HG03175 (cell line): ENCODE measurements around the gene DOCK7.
A peak's percentile ranks its signal among the peaks of the same experiment; 100 is the strongest.
"Not testable (repeated sequence)": the region's sequence is repeated elsewhere in the genome, so short reads cannot be mapped to it uniquely, and the experiment has no call there.

Experiments used
- ATAC-seq: cut with Tn5 transposase; IDR thresholded peaks from one replicate; pipeline ENCODE4 v1.9.1; 2021; ENCODE audit warnings: mild to moderate bottlenecking, moderate library complexity; ENCODE audit not compliant: unreplicated experiment

DOCK7 gene

DNA sequence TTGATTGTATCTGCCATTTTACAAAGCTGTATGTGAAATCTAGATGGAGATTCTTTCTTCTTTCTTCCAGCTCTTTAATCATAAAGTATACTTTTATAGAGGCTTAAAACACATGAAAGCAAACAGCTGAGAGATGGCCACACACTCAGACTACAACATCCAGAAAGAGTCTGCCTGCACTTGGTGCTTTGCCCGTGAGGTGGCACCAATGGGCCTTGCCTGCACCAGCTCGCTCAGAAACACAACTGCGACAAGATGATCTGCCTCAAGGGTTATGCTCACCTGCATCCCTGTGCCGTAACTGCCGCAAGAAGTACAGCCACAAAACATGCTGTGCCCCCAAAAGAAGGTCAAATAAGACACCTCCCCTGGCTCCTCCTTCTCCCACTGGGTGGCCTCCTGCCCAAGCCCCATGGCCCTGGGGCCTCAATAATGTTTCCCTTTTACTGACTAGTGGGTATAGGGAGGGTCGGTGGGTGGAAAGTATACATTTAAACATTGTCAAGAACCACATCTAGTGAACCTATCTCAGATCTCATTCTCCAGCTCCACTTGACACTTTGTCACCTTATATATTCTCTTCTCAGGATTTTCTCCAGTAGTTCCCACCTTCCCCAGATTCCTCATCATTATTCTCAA is 157.6 kb downstream of the DOCK7 start:
- ATAC-seq: peak; percentile 65

DNA sequence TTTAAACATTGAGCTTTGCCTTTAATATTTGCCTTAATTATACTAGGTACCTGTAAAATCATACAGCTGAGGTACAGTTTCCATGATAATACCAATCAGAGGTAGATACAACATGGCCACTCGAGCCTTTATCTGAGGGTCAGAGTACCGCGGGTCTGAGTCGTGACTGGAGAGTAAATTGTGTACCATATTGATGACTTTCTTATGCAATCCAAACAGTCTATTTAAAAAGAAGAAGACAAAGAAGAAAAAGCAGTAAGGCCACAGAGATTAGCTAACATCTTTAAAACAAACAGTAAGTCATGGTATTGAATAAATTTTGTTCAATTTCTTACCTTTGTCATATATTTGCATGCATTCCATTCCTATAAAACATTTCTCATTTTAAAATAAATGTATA is 159.0 kb downstream of the DOCK7 start:
- ATAC-seq: no peak

DNA sequence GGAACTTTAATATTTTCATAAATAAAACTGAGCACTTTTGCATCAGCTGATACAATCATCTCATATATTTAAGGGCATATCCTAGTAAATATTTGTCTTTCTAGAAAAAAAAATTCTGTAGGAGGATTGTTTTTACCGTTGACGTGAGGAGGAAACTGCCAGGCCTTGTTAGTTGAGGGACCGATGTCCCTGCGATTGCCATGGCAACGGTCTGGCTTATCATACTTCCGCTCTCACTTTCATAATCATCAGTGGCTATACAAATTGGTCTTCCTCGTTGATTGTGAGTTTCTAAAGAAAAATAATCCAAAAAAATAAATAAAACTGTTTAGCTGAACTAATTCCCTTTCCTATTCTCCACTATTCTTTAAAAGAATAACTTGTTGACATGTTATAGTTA is 160.2 kb downstream of the DOCK7 start:
- no peak for ATAC-seq

DNA sequence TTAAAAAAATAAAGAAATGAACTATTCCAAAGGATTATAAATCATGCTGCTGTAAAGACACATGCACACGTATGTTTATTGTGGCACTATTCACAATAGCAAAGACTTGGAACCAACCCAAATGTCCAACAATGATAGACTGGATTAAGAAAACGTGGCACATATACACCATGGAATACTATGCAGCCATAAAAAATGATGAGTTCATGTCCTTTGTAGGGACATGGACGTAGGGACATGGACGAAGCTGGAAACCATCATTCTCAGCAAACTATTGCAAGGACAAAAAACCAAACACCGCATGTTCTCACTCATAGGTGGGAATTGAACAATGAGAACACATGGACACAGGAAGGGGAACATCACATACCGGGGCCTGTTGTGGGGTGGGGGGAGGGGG is 160.8 kb downstream of the DOCK7 start:
- not testable (repeated sequence) for ATAC-seq

DNA sequence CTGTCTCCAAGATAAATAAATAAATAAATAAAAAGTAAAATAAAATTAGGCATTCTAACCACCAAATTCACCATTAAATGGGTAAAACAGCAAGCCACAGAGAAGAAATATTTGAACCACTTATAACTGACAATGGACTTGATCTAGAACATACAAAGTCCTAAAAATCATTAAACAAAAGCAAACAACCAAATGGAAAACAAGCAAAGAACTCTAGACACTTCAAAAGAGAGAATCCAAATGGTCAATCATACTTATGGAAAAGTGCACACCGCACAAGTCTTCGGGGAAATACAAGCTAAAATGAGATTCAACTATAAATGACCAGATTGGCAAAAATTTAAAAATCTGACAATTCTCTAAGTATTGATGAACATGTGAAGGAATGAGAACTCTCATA is 164.3 kb downstream of the DOCK7 start:
- no peak for ATAC-seq

DNA sequence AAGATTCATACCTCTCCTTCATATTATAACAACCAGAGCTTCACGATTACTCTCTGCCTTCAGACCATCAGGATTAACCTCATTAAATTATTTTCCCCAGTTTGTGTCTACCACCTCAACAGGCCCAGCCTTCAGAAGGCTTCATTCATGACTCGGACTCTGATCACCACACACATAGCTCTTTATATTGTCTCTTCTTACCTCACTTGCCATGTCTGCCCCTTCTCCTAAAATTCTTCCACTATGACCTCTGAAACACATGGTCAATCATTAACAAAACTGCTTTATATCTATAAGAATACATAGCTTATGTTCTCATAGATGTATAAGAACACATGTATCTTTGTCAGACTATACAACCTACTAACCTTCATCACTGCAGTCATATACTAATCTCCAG is 171.6 kb downstream of the DOCK7 start:
- ATAC-seq: no peak

DNA sequence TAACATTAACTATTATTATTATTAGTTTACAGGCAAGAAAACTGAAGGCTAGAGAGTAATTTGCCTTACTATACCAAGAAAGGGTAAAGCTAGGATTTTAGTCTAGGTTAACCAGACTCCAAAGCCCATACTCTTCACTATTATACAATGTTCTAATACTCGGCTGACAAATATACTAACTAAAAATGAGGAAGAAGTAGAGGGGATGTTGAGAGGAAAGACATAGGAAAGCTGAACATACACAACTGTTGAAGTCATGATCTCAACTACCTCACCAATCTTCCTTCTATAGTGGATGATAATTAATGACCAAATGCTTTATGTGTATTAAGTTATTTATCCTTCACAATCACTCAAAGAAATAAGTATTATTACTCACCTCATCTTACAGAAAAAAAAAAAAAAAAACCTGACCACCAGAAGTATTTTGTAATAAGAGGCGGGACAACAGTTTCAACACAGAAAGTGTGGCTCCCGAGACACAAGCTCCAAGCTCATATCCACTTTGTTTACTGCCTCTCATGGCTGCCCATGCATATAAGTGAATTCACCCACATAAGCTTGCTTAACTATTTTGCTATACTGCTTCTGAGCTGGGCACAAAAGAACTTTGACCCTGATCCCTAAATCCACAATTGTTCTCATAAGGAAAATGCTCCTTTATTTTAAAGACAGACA is 173.3 kb downstream of the DOCK7 start:
- ATAC-seq: no peak

DNA sequence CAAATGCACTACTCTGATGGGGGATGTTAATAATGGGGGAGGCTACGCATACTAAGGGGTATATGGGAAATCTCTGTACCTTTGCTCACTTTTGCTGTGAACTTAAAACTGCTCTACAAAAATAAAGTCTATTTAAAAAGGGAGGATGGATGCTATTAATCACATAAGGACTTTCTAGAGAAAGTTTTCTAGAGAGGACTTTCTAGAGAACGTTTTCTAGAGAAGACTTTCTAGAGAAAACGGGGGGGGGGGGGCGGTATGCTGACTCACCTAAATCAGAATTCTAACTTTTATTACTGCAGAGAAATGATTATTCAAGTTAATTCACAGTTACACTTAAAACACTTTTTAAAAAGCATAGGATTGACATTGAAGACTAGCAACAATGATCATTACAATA is 175.2 kb downstream of the DOCK7 start:
- ATAC-seq: no peak

DNA sequence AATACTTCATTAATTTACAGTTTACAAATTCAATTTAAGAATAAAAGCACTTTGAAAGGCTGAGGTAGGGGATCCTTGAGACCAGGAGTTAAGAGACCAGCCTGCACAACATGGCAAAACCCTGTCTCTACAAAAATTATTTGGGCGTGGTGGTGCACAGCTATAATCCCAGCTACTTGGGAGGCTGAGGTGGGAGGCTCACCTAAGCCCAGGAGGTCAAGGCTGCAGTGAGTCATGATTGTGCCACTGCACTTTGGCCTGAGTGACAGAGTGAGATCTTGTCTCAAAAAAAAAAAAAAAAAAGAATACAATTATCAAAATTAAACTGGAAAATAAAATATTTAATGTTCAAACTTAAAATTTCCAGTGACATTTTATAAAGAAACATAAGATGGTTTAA is 179.2 kb downstream of the DOCK7 start:
- no peak for ATAC-seq

DNA sequence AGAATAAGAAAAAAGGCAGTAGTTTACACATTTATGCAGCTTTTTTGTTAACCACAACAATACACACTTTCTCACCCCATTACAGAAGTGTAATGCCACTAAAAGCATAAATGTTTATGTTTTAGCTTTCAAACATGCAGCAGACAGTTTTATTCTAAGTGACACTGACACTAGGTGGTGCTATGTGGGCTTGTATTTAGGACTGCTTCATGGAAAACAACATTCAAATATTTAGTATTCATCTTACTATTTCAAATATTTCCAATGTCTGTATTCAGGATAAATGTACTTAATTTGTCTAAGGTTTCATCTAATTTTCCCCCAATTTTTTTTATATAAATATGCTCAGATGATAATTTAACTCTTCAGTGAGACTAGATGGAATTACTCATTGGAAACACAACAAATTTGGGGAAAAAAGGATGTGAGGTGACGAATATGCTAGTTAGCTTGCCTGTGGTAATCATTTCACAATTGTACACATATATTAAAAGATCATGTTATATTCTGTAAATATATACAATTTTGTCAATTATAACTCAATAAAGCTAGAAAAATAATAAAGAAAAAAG is 179.9 kb downstream of the DOCK7 start:
- ATAC-seq: no peak

DNA sequence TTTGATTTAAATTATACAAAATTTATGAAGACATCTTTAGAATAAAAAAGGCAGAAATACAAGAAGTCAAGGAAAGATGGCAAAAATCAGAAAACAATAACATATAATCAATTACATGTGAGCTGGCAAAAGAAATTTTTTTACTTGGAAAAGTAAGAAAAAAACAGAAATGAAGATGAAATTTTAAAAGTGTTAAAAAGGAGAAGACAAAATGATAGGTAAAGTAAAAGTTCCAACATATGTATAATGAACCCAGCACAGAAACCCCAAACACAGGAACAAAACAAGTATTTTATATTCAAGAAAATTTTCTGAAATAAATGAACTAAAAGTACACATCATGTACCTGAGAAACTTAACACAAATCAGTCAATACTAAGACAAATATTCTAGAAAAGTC is 188.0 kb downstream of the DOCK7 start:
- no peak for ATAC-seq

DNA sequence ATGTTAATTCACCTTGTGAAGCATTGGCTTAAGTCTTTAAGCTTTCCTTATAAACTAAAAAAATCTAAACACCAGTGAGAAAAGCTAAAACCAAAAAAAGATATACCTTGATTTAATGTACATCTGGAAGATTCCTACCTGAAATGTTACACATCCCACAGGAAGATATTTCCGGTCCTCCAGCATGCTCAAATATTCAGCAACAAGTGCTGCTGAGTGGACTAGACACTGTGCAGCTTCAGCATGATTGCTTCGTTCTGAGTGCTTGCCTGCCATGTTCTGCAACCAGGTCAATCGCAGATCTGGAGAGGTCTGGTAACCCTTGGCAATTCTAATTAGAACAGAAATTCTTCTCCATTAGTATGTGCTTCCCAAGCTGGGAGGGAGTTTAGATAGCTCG is 194.0 kb downstream of the DOCK7 start:
- ATAC-seq: no peak

DNA sequence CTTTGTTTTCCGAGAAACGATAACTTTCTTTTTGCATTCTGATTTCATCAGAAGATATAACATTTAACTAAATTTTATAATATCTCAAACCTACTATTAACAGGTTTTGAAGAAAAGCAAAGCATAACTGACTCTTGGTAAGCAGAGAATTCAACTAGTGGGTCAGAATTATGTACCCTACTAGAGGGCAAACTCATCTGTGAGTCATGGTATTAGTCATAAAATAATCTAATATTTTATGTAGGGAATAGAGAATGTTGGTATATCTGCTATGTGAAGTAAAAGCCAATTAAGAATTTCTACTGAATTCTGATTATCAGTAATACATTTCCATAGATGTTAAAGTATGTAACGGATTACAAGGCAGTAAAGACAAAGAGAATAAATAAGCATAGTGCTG is 194.5 kb downstream of the DOCK7 start:
- no peak for ATAC-seq

DNA sequence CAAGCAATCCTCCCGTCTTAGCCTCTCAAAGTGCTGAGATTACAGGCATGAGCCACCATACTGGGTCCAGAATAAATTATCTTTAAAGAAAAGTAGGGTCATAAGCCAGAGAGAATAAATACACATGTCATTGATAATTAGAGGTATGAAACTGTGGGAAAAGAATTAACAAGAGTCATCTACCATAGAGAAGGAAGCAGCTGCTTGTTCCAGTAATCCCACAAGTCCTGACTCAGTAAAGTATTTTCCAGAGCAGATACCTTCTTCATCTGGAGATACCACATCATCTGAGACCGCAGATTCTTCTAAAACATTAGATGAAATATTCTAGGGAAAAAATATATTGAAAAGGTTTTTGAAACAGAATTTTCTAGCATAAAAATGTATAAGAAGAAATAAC is 195.7 kb downstream of the DOCK7 start:
- no peak for ATAC-seq

DNA sequence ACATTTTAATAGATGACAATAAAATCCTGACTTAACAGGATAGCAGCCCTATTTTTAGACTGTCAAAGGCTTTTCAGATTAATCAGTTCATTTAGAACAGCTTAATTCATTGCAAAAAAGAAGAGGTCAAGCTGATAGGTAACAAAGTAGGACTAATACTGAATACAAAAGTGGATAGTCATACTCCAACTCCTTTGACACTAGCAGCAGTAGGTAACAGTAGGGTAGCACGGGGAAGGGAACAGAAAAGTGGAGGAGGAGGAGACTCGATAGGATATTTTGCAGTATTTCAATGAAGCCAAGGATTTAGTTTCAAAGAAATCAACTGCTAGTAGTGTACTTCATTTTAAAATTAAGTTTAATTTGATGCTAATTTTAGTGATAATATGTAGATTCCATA is 200.2 kb downstream of the DOCK7 start:
- ATAC-seq: no peak

DNA sequence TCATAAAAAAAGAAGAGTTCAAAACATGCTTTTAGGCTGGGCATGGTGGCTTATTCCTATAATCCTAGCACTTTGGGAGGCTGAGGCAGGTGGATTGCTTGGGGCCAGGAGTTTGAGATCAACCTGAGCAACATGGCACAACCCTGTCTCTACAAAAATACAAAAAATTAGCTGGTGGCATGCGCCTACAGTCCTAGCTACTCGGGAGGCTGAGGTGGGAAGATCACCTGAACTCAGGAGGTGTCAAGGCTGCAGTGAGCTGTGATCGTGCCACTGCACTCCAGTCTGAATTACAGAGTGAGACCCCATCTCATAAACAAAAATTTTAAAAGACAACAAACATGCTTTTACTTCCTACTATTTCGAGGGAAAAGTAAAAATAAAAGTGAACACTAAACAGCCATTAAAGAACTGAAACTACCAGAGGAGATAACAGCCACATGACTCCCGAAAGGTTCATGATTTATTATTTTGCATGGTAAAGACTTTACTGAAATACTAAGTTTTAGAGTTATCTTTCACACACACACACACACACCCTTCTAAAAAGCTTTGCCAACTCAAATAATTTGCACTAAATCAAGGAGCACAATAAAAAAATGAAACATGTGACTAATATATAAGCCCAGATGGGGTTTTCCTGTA is 203.2 kb downstream of the DOCK7 start:
- ATAC-seq: no peak

DNA sequence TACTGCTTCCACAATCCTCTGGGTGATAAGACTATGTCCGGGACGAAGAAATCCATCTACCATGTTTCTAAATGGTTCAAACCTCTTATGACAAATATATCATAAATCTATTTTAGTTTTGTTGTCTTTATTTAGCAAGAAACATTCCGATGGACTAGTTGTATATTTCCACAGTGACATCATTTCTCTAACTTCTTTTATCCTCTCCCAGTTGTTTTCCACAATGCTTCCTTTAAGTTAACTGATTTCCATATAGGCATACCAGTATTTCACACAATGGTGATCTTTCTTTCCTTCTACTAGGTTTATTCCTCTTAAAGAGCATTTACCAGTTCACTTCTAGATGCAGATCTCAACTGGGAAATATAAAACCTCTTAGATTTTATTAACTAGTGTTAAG is 206.5 kb downstream of the DOCK7 start:
- ATAC-seq: no peak

DNA sequence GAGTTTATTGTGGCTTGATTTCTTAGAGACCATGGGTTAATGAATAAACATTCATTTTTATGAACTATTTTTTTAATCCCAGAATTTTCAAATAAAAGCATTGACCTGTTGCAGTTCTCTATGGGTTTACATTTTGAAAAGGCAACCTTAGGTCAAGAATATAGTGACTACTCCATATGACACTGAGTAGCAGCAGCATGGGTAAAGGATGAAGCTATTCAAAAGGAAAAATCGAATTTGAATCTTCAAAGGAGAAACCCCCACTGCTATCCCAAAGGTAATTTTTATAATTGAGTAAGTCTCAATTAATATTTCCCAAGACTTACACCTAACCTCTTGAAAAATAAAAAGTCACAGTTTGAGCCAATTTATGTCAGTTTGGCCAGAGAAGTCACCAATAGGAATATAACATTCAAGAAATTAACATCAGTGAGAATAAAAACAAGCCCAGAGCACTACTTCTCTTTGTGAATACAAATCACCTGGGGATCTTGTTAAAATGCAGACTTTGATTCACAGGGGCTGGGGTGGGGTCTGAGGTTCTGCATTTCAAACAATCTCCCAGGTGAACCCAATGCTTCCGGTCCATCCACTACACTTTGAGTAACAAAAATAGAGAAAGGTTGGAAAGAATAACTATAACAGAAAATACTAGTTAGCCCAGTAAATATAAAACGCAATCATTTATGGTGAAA is 211.5 kb downstream of the DOCK7 start:
- no peak for ATAC-seq

DNA sequence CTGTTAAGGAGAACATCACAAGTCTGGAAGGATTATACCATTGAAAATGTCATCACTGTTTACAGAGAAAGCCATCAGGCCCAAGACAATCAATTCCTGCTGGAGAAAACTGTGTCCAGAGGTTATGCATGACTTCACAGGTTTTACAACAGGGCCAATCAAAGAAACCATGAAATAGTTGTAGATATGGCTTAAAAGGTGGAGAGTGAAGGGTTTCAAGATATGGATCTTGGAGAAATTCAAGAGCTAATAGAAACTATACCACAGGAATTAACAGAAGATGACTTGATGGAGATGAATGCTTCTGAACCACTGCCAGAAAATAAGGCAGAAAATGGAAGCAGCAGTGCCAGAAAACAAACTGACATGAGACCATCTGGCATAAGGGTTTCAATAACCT is 221.1 kb downstream of the DOCK7 start:
- no peak for ATAC-seq

DNA sequence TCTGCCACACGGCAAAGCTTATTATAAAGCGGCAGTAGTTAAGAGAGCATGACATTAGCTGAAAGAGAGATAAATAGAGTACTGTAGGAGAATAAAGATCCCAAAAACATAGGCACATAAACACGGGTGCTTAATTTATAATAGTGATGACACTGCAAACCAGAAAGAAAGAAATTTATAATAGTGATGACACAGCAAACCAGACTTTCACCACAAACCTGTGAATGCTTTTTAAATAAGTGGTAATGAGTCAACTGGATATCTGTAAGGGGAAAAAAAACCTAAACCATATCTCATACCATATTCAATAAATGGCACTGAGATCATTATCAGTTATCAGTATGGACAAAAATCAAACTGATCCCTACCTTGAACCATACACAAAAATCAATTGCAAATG is 225.8 kb downstream of the DOCK7 start:
- no peak for ATAC-seq

DNA sequence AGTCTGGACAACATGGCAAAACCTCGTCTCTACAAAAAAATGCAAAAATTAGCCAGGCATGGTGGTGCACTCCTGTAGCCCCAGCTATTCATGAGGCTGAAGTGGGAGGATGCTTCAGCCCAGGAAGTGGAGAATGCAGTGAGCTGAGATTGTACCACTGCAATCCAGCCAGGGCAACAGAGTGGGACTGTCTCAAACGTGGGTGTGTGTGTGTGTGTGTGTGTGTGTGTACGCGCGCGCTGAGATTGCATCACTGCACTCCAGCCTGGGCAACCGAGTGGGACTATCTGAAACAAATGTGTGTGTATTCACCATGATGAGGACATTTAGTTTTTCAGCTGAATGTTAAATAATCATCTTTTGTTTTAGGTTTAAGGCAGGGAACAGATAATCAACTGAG is 230.2 kb downstream of the DOCK7 start:
- ATAC-seq: no peak

DNA sequence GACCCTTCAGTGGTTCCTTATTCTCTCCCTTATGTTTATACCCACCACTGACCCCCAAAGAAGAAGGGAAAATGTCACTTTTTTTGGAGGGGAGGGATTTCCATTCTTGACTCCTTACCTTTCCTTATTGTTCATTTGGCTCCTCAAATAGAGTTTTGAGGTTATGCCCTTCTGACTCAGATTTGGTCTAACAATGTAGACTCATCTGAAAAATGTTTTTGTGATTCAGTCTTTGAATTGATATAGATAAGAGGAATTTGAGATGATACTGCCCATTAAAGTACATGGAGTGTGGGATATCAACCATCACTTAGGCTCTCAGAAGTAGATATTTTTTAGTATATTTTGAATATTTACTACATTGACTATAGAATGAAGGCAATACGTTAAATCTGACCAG is 235.2 kb downstream of the DOCK7 start:
- no peak for ATAC-seq
